IMR-90 (cell line): ENCODE measurements around the gene GOSR1.

Source experiments
- BHLHE40 ChIP-seq: fragments of 150-350 bp; IDR thresholded peaks from 2 replicates; pipeline ENCODE4 v1.6.1; 2016; ENCODE audit warnings: mild to moderate bottlenecking, low read depth, low read length
- FOS ChIP-seq: fragments of 150-350 bp; IDR thresholded peaks from 2 replicates; pipeline ENCODE4 v1.6.1; 2016; ENCODE audit warnings: low read depth, low read length
- MAFK ChIP-seq: IDR thresholded peaks from 2 replicates; pipeline ENCODE4 v1.6.1; 2012; ENCODE audit warnings: low read depth, low read length, improper control_type of control experiment
- MAZ ChIP-seq: IDR thresholded peaks from 2 replicates; pipeline ENCODE4 v1.6.1; 2012; ENCODE audit warnings: low read depth, mild to moderate bottlenecking, low read length, improper control_type of control experiment, moderate library complexity, borderline replicate concordance
- MXI1 ChIP-seq: IDR thresholded peaks from 2 replicates; pipeline ENCODE4 v1.6.1; 2012; ENCODE audit warnings: low read depth, mild to moderate bottlenecking, low read length, moderate library complexity, borderline replicate concordance
- POLR2A ChIP-seq: IDR thresholded peaks from 2 replicates; pipeline ENCODE4 v1.6.1; 2012; ENCODE audit warnings: mild to moderate bottlenecking, low read depth, low read length
- RAD21 ChIP-seq: IDR thresholded peaks from 2 replicates; pipeline ENCODE4 v1.6.1; 2012; ENCODE audit warnings: low read length, improper control_type of control experiment
- RCOR1 ChIP-seq: IDR thresholded peaks from 2 replicates; pipeline ENCODE4 v1.6.1; 2012; ENCODE audit warnings: mild to moderate bottlenecking, low read length, improper control_type of control experiment; ENCODE audit not compliant: insufficient replicate concordance
- RFX5 ChIP-seq: IDR thresholded peaks from 2 replicates; pipeline ENCODE4 v1.8.0; 2012; ENCODE audit warnings: low read depth, mild to moderate bottlenecking, low read length, moderate library complexity
- TF ChIP-seq, protein P1 (sequence below): conservative IDR thresholded peaks from 2 replicates; pipeline ENCODE4 v1.5.1; 2012; ENCODE audit warnings: mild to moderate bottlenecking, low read depth, low read length, improper control_type of control experiment
- TF ChIP-seq, protein P2 (sequence below): fragments of 150-350 bp; IDR thresholded peaks from 2 replicates; pipeline ENCODE4 v1.6.1; 2016; ENCODE audit warnings: low read depth, mild to moderate bottlenecking, low read length, moderate library complexity, borderline replicate concordance

GRCh38 chr17:30567231-30568116, 90.3 kb downstream of the GOSR1 start:
- TF ChIP-seq FOS (no peak), RCOR1 (no peak), RAD21 (no peak), BHLHE40 (no peak), RFX5 (no peak), MAZ (no peak), MXI1 (no peak), MAFK (no peak), POLR2A (no peak)
- TF ChIP-seq, protein P1, sequence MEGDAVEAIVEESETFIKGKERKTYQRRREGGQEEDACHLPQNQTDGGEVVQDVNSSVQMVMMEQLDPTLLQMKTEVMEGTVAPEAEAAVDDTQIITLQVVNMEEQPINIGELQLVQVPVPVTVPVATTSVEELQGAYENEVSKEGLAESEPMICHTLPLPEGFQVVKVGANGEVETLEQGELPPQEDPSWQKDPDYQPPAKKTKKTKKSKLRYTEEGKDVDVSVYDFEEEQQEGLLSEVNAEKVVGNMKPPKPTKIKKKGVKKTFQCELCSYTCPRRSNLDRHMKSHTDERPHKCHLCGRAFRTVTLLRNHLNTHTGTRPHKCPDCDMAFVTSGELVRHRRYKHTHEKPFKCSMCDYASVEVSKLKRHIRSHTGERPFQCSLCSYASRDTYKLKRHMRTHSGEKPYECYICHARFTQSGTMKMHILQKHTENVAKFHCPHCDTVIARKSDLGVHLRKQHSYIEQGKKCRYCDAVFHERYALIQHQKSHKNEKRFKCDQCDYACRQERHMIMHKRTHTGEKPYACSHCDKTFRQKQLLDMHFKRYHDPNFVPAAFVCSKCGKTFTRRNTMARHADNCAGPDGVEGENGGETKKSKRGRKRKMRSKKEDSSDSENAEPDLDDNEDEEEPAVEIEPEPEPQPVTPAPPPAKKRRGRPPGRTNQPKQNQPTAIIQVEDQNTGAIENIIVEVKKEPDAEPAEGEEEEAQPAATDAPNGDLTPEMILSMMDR, result no peak
- TF ChIP-seq, protein P2, sequence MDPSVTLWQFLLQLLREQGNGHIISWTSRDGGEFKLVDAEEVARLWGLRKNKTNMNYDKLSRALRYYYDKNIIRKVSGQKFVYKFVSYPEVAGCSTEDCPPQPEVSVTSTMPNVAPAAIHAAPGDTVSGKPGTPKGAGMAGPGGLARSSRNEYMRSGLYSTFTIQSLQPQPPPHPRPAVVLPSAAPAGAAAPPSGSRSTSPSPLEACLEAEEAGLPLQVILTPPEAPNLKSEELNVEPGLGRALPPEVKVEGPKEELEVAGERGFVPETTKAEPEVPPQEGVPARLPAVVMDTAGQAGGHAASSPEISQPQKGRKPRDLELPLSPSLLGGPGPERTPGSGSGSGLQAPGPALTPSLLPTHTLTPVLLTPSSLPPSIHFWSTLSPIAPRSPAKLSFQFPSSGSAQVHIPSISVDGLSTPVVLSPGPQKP, result no peak
